A673 (cell line): ENCODE data around the gene TBCEL. TPM values are rescaled to one million over a fixed set of nuclear protein-coding genes. Genes with fewer than 3 reads are reported as not detected.

Source experiments
- BruUV-seq: library from RNA; stranded (reverse); fragments of 400-500 nt; replicated peaks from 2 replicates; lab custom pipeline; 2021; lab: Mats Ljungman, UMichigan
- CTCF ChIA-PET: fragments of 300-600 bp; sonication (Branson Sonifier 250); formaldehyde crosslinking; loops from one replicate; lab custom pipeline; 2022; ENCODE audit warnings: antibody characterized with exemption; lab: Charles Lee
- POLR2A ChIA-PET: fragments of 300-600 bp; sonication (Branson Sonifier 250); formaldehyde crosslinking; loops from one replicate; lab custom pipeline; 2022; ENCODE audit warnings: antibody characterized with exemption; ENCODE audit not compliant: low non-redundant PET; lab: Charles Lee
- DNase-seq: peaks from one replicate; pipeline ENCODE4 v3.0.0-alpha.2; 2015; ENCODE audit warnings: low spot score
- H3K27ac ChIP-seq: fragments of 200-600 bp; sonication (generic); 2 replicates; pipeline ENCODE4 v1.5.1; 2016; ENCODE audit warnings: mixed run types, low read depth, mild to moderate bottlenecking, mixed read lengths, antibody characterized with exemption, low read length; ENCODE audit not compliant: poor library complexity, severe bottlenecking
- H3K27me3 ChIP-seq: fragments of 200-600 bp; sonication (generic); replicated peaks from 2 replicates; pipeline ENCODE4 v1.6.1; 2017; ENCODE audit warnings: mixed run types, low read depth, mild to moderate bottlenecking, mixed read lengths, antibody characterized with exemption, low read length; ENCODE audit not compliant: insufficient read depth, poor library complexity
- H3K36me3 ChIP-seq: fragments of 200-600 bp; sonication (generic); 2 replicates; pipeline ENCODE4 v1.6.1; 2016; ENCODE audit warnings: mixed run types, mild to moderate bottlenecking, mixed read lengths, antibody characterized with exemption, low read length; ENCODE audit not compliant: insufficient read depth, poor library complexity, severe bottlenecking
- H3K4me1 ChIP-seq: fragments of 200-600 bp; sonication (generic); 2 replicates; pipeline ENCODE4 v1.6.1; 2017; ENCODE audit warnings: mixed run types, mild to moderate bottlenecking, mixed read lengths, antibody characterized with exemption, low read length; ENCODE audit not compliant: insufficient read depth, poor library complexity, severe bottlenecking
- H3K4me3 ChIP-seq: fragments of 200-600 bp; sonication (generic); 2 replicates; pipeline ENCODE4 v1.5.1; 2016; ENCODE audit warnings: low read depth, mixed run types, mild to moderate bottlenecking, mixed read lengths, low read length; ENCODE audit not compliant: poor library complexity, severe bottlenecking
- H3K9me3 ChIP-seq: fragments of 200-600 bp; sonication (generic); 2 replicates; pipeline ENCODE4 v1.6.1; 2016; ENCODE audit warnings: mixed run types, low read depth, mild to moderate bottlenecking, mixed read lengths, antibody characterized with exemption, low read length; ENCODE audit not compliant: poor library complexity, severe bottlenecking
- EZH2 ChIP-seq: fragments of 200-600 bp; sonication (generic); IDR thresholded peaks from 2 replicates; pipeline ENCODE4 v1.6.1; 2017; ENCODE audit warnings: borderline replicate concordance, low read depth, mild to moderate bottlenecking, mixed read lengths, antibody characterized with exemption, low read length; ENCODE audit not compliant: poor library complexity, severe bottlenecking
- intact Hi-C: fragments of 100-400 bp; cut with micrococcal nuclease; formaldehyde crosslinking; loops from one replicate; pipeline ENCODE4 v1.10.0; 2022; ENCODE audit not compliant: unreplicated experiment
- total RNA-seq: library from RNA; stranded (reverse); gene quantifications from 2 replicates; pipeline ENCODE4 v1.2.3, GENCODE V29; 2021
- TF ChIP-seq, protein P1 (sequence below): fragments of 300-800, 200-600 bp; sonication (generic); conservative IDR thresholded peaks from 2 replicates; pipeline ENCODE4 v1.5.1; 2017; ENCODE audit warnings: low read depth, mild to moderate bottlenecking, antibody characterized with exemption, low read length, moderate library complexity, mixed read lengths

TBCEL gene
- total RNA-seq, 1 experiment from 2014 or later, result 22.4 TPM

- no TSS peak for BruUV-seq
- POLR2A ChIA-PET, result no interaction called here
Observed at GRCh38 chr11:121040614-121041002, 16.7 kb downstream of the TBCEL start.

DNA sequence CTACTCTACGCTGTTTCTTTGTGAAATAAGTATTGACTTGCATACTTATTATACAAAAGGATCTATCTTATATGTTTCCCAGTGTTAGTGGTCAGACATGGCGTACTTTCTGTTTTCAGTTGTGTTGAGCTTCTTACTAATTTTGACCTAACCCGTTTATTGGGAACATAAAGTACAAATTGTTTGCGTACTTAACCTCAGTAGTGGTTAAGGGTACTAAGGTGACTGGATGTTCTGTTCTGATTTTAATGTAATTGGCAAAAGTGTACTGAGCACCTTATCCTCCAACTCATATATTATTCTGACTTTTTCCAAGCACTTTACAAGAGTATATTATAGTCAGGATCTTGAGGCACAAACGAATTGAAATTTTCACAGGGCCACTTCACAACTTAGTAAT lies 17.2 kb downstream of the TBCEL start:
- H3K27me3 ChIP-seq, result no peaks in the 10 kb centered on the region
- BruUV-seq, result no TSS peak
- H3K27ac ChIP-seq, result no peak overlapping the region
- ChIA-PET POLR2A (no interaction called here), CTCF (no interaction called here)
- no peaks in the 10 kb centered on the region for H3K36me3 ChIP-seq
- TF ChIP-seq, protein P1, sequence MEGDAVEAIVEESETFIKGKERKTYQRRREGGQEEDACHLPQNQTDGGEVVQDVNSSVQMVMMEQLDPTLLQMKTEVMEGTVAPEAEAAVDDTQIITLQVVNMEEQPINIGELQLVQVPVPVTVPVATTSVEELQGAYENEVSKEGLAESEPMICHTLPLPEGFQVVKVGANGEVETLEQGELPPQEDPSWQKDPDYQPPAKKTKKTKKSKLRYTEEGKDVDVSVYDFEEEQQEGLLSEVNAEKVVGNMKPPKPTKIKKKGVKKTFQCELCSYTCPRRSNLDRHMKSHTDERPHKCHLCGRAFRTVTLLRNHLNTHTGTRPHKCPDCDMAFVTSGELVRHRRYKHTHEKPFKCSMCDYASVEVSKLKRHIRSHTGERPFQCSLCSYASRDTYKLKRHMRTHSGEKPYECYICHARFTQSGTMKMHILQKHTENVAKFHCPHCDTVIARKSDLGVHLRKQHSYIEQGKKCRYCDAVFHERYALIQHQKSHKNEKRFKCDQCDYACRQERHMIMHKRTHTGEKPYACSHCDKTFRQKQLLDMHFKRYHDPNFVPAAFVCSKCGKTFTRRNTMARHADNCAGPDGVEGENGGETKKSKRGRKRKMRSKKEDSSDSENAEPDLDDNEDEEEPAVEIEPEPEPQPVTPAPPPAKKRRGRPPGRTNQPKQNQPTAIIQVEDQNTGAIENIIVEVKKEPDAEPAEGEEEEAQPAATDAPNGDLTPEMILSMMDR, result no peak
- TF ChIP-seq EZH2, result no peak
- intact Hi-C loops, result no loop called here
- H3K9me3 ChIP-seq, result no peaks in the 10 kb centered on the region
- DNase-seq, result no peak
- no peak overlapping the region for H3K4me3 ChIP-seq
- peaks cover 9% of the 10 kb centered on the region for H3K4me1 ChIP-seq

More at GRCh38 chr11:121040614-121041002, 16.7 kb downstream of the TBCEL start:
- TF ChIP-seq, protein P1, result no peak
- TF ChIP-seq EZH2, result no peak
- Histone ChIP-seq H3K4me3 (no peak overlapping the region), H3K27ac (no peak overlapping the region), H3K27me3 (no peaks in the 10 kb centered on the region), H3K36me3 (no peaks in the 10 kb centered on the region), H3K9me3 (no peaks in the 10 kb centered on the region), H3K4me1 (peaks cover 9% of the 10 kb centered on the region)
- no peak for DNase-seq
- CTCF ChIA-PET, result no interaction called here
- intact Hi-C loops, result no loop called here

DNA sequence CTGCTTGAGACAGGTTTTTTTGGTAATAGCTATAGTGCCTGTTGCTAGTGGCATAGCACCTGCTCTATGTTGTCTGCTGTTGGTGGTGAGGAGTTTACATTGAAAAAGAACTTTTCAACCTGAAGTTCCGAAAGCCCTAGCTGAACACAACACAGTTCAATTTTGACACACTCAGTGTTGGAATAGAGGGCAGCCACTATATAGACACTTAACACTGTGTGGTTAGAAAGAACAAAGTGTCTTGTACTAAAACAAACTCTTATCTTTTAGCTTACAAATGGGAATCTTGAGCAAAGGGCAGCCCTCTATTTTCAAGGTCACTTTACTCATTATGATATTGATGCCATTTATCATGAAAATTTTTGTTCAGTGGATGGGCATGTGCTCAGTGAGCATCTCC lies 18.4 kb downstream of the TBCEL start:
- POLR2A ChIA-PET, result no interaction called here

More for the DNA sequence above, 18.4 kb downstream of the TBCEL start:
- Histone ChIP-seq H3K27me3 (no peaks in the 10 kb centered on the region), H3K9me3 (no peaks in the 10 kb centered on the region), H3K4me1 (peaks cover 9% of the 10 kb centered on the region), H3K27ac (no peak overlapping the region), H3K4me3 (no peak overlapping the region), H3K36me3 (no peaks in the 10 kb centered on the region)
- no peak for DNase-seq
- no TSS peak for BruUV-seq
- intact Hi-C loops, result no loop called here
- TF ChIP-seq EZH2, result no peak
- TF ChIP-seq, protein P1, result no peak
- CTCF ChIA-PET, result no interaction called here
